ENCODE measurements around the gene NAXD.

GRCh38 chr13:110639935-110640334 is 24.6 kb downstream of the NAXD start:
- TF ChIP-seq CTCF (IDR thresholded peaks at IDR 0.05), result no peak
- no peak for TF ChIP-seq POLR2A (IDR thresholded peaks at IDR 0.05)

Data from uterus (tissue), 2 donors.